ENCODE results near the gene PIK3C2G. TPM values are rescaled to one million over a fixed set of nuclear protein-coding genes. Genes with fewer than 3 reads are reported as not detected.

Gene PIK3C2G
- total and polyA plus RNA-seq, 2 of the 4 experiments (the other 2 are of a cell fraction) = not detected

DNA sequence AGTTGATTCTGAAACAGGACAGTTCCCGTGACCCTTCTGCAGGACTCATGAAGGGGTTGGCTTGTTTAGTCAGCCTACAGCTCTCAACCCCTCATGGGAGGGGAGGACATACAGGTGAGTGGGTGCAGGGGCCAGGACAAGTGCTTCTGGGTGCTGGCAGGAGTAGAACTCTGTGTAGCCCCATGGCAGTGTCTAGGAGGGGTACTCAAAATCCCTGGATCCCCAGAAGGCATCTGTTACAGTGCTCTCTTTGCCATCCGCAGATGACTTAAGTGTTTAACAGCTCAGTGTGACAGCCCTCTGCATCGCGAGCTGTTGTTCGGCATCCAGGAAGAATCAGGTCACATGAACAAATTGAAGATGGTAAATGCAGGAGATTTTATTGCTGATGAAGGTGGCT is 91.0 kb downstream of the PIK3C2G start:
- CTCF ChIA-PET = interaction anchor here (1.1 kb wide), 1 partner anchor 15 kb away, joined by 3 read pairs; no protein-coding TSS in a partner anchor

More for the DNA sequence above, 91.0 kb downstream of the PIK3C2G start:
- Histone ChIP-seq H3K23ac (ENCODE audit: low read depth, low read length) (no peak overlapping the region), H2BK15ac (ENCODE audit: low read depth, low read length) (no peak overlapping the region), H3K36me3 (ENCODE audit: control insufficient read depth, insufficient read depth, low read length) (no peaks in the 10 kb centered on the region), H2BK20ac (ENCODE audit: low read depth, low read length) (no peak overlapping the region), H3K4ac (ENCODE audit: low read depth, low read length) (no peak overlapping the region), H3K56ac (ENCODE audit: extremely low read depth, insufficient read depth, low read length) (no peak overlapping the region), H4K5ac (ENCODE audit: low read depth, low read length) (no peak overlapping the region), H2AK9ac (replicated peaks; ENCODE audit: low read depth, low read length, poor library complexity) (no peak overlapping the region), H2BK5ac (ENCODE audit: low read depth, low read length, poor library complexity, severe bottlenecking) (no peak overlapping the region), H3K14ac (replicated peaks; ENCODE audit: low read depth, low read length) (no peak overlapping the region), H3K9me3 (ENCODE audit: control insufficient read depth, insufficient read depth, low read length) (no peaks in the 10 kb centered on the region), H3K4me2 (ENCODE audit: low read depth, low read length) (no peak overlapping the region), H4K20me1 (ENCODE audit: insufficient read depth, low read length) (no peaks in the 10 kb centered on the region), H4K8ac (ENCODE audit: low read depth in 2 of 2, low read length in 2 of 2) (no peak overlapping the region), H3K79me1 (ENCODE audit: low read depth in 1 of 2, low read length in 2 of 2) (no peaks in the 10 kb centered on the region), H3K4me3 (ENCODE audit: insufficient read depth, low read depth, low read length) (no peak overlapping the region), H3K18ac (ENCODE audit: low read depth, low read length) (no peak overlapping the region), H3K27me3 (ENCODE audit: control insufficient read depth, insufficient read depth, low read length) (no peaks in the 10 kb centered on the region), H3K27ac (ENCODE audit: insufficient read depth, low read length) (no peak overlapping the region), H2BK120ac (ENCODE audit: low read depth, low read length) (no peak overlapping the region), H4K91ac (ENCODE audit: insufficient read depth, low read depth, low read length) (no peak overlapping the region), H3K4me1 (ENCODE audit: control insufficient read depth, insufficient read depth, low read length) (no peaks in the 10 kb centered on the region), H2AK5ac (ENCODE audit: low read depth, low read length) (no peak overlapping the region), H3K9ac (ENCODE audit: low read depth, low read length) (no peak overlapping the region), H3K9me1 (ENCODE audit: insufficient read depth, low read length) (no peaks in the 10 kb centered on the region), H2AFZ (replicated peaks; ENCODE audit: low read length, poor library complexity) (no peak overlapping the region)
- no peak for ATAC-seq (ENCODE audit: low read depth)
- DNase-seq = no peak
- in situ Hi-C loops (cut with MboI; ENCODE audit: low sequenced_read_pairs) = no loop called here
- TF ChIP-seq, protein P1, sequence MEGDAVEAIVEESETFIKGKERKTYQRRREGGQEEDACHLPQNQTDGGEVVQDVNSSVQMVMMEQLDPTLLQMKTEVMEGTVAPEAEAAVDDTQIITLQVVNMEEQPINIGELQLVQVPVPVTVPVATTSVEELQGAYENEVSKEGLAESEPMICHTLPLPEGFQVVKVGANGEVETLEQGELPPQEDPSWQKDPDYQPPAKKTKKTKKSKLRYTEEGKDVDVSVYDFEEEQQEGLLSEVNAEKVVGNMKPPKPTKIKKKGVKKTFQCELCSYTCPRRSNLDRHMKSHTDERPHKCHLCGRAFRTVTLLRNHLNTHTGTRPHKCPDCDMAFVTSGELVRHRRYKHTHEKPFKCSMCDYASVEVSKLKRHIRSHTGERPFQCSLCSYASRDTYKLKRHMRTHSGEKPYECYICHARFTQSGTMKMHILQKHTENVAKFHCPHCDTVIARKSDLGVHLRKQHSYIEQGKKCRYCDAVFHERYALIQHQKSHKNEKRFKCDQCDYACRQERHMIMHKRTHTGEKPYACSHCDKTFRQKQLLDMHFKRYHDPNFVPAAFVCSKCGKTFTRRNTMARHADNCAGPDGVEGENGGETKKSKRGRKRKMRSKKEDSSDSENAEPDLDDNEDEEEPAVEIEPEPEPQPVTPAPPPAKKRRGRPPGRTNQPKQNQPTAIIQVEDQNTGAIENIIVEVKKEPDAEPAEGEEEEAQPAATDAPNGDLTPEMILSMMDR (conservative IDR thresholded peaks at IDR 0.05; ENCODE audit: low read depth, low read length) = no peak
- TF ChIP-seq NFE2L2 (IDR thresholded peaks at IDR 0.05; ENCODE audit: low read depth, low read length) = no peak
- TF ChIP-seq POLR2A (IDR thresholded peaks at IDR 0.05; ENCODE audit: low read depth, low read length) = no peak
- no peak for TF ChIP-seq RAD21 (IDR thresholded peaks at IDR 0.05; ENCODE audit: low read length)
- TF ChIP-seq BHLHE40 (IDR thresholded peaks at IDR 0.05; ENCODE audit: low read depth, low read length) = no peak
- TF ChIP-seq FOS (IDR thresholded peaks at IDR 0.05; ENCODE audit: low read depth, low read length) = no peak
- TF ChIP-seq, protein P2, sequence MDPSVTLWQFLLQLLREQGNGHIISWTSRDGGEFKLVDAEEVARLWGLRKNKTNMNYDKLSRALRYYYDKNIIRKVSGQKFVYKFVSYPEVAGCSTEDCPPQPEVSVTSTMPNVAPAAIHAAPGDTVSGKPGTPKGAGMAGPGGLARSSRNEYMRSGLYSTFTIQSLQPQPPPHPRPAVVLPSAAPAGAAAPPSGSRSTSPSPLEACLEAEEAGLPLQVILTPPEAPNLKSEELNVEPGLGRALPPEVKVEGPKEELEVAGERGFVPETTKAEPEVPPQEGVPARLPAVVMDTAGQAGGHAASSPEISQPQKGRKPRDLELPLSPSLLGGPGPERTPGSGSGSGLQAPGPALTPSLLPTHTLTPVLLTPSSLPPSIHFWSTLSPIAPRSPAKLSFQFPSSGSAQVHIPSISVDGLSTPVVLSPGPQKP (IDR thresholded peaks at IDR 0.05; ENCODE audit: borderline replicate concordance, low read depth, low read length) = no peak
- TF ChIP-seq, protein P3, sequence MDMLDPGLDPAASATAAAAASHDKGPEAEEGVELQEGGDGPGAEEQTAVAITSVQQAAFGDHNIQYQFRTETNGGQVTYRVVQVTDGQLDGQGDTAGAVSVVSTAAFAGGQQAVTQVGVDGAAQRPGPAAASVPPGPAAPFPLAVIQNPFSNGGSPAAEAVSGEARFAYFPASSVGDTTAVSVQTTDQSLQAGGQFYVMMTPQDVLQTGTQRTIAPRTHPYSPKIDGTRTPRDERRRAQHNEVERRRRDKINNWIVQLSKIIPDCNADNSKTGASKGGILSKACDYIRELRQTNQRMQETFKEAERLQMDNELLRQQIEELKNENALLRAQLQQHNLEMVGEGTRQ (IDR thresholded peaks at IDR 0.05; ENCODE audit: low read depth, low read length) = no peak
- dilution Hi-C loops (cut with HindIII; ENCODE audit: low sequenced_read_pairs, unreplicated experiment) = no loop called here
- BruUV-seq (replicated peaks) = no TSS peak
- intact Hi-C loops (cut with micrococcal nuclease) = no loop called here
- POLR2A ChIA-PET (ENCODE audit: unreplicated experiment) = no interaction called here
- WGBS, 2 experiments (ENCODE audit: extremely low coverage in 2 of 2, insufficient read length in 1 of 2) = 83% methylated on average over 1 of the region's 5 CpGs; no CpG with 5 or more reads in 1 of the 2 experiments

Measured in IMR-90 (cell line).